Stimulated activated naive CD8-positive, alpha-beta T cell treated with anti-CD3 and anti-CD28 coated beads, Interleukin-15, Interleukin-2, amounts not matched to agents 100 U/mL and 50 U/mL, for 24 hours (primary cell): ENCODE measurements around the gene TELO2.
A peak's percentile ranks its signal among the peaks of the same experiment; 100 is the strongest.
"Not testable (repeated sequence)": the region's sequence is repeated elsewhere in the genome, so short reads cannot be mapped to it uniquely, and the experiment has no call there.

Experiments used
- ATAC-seq: fragments of 150-1000 bp; cut with Tn5 transposase; one replicate; pipeline ENCODE4 v1.10.0; 2021
- DNase-seq: peaks from one replicate; pipeline ENCODE4 v3.0.0; 2021

The TELO2 gene

GRCh38 chr16:1457489-1458245, 35.5 kb upstream of the TELO2 start:
- DNase-seq: no peak
- no peak for ATAC-seq

GRCh38 chr16:1458336-1458976, 34.7 kb upstream of the TELO2 start:
- peak; percentile 33 for DNase-seq
- ATAC-seq: peak; percentile 31

GRCh38 chr16:1458977-1459341, 34.2 kb upstream of the TELO2 start:
- ATAC-seq (peak; percentile 42), DNase-seq (no peak)

- no peak for ATAC-seq
- DNase-seq: no peak
These were observed 33.2 kb upstream of the TELO2 start for GRCh38 chr16:1459967-1460366.

GRCh38 chr16:1460602-1461138, 32.5 kb upstream of the TELO2 start:
- DNase-seq (no peak), ATAC-seq (no peak)

GRCh38 chr16:1461146-1461545, 32.0 kb upstream of the TELO2 start:
- DNase-seq (no peak), ATAC-seq (no peak)

GRCh38 chr16:1464196-1464893, 28.8 kb upstream of the TELO2 start:
- ATAC-seq: no peak
- no peak for DNase-seq

GRCh38 chr16:1464894-1465566, 28.1 kb upstream of the TELO2 start:
- no peak for DNase-seq
- no peak for ATAC-seq

GRCh38 chr16:1465567-1465915, 27.6 kb upstream of the TELO2 start:
- no peak for DNase-seq

GRCh38 chr16:1466054-1466453, 27.1 kb upstream of the TELO2 start:
- DNase-seq: no peak
- ATAC-seq: no peak

More at GRCh38 chr16:1465567-1465915, 27.6 kb upstream of the TELO2 start:
- ATAC-seq: no peak

GRCh38 chr16:1466968-1467521, 26.1 kb upstream of the TELO2 start:
- DNase-seq (no peak), ATAC-seq (no peak)

GRCh38 chr16:1468426-1468810, 24.7 kb upstream of the TELO2 start:
- no peak for DNase-seq
- ATAC-seq: no peak

GRCh38 chr16:1469141-1469540, 24.0 kb upstream of the TELO2 start:
- not testable (repeated sequence) for ATAC-seq

GRCh38 chr16:1469693-1470201, 23.4 kb upstream of the TELO2 start:
- ATAC-seq (no peak), DNase-seq (no peak)

More at GRCh38 chr16:1469141-1469540, 24.0 kb upstream of the TELO2 start:
- not testable (repeated sequence) for DNase-seq

- DNase-seq (no peak), ATAC-seq (no peak)
These were observed 22.5 kb upstream of the TELO2 start for GRCh38 chr16:1470481-1471251.

GRCh38 chr16:1471569-1472194, 21.5 kb upstream of the TELO2 start:
- no peak for DNase-seq
- no peak for ATAC-seq

- ATAC-seq (no peak), DNase-seq (no peak)
These were observed 20.2 kb upstream of the TELO2 start for GRCh38 chr16:1472974-1473373.

GRCh38 chr16:1474082-1474795, 18.9 kb upstream of the TELO2 start:
- DNase-seq: no peak
- peak; percentile 5 for ATAC-seq

GRCh38 chr16:1474796-1475551, 18.2 kb upstream of the TELO2 start, which contains the start of gene CLCN7:
Gene CLCN7, minus strand, starts transcription at chr16:1475028. Its CDS starts 54 bp downstream, at chr16:1474974.
- peak; percentile 93 for DNase-seq
- peak; percentile 90 for ATAC-seq
